Gastroesophageal sphincter (tissue), 3 donors: ENCODE results near the gene GATA6.

Source experiments
- EP300 ChIP-seq: sonication (generic); formaldehyde crosslinking; IDR thresholded peaks from one replicate; pipeline ENCODE4 v1.6.1; 2017; ENCODE audit warnings: antibody characterized with exemption, mild to moderate bottlenecking
- POLR2A ChIP-seq, 2 donors: fragments of 450-650 bp; IDR thresholded peaks; one replicate each; pipeline ENCODE4 v1.6.1; 2017; ENCODE audit warnings: antibody characterized with exemption in 2 of 2, mild to moderate bottlenecking in 2 of 2, moderate library complexity in 1 of 2
- TF ChIP-seq, protein P1 (sequence below), 4 experiments: fragments of 200-600 bp in 2 of 4; fragments of 450-650 bp in 2 of 4; sonication (generic) in 1 of 4; IDR thresholded peaks; one replicate each; pipeline ENCODE4 v1.5.1; 2017 to 2019; ENCODE audit warnings: antibody characterized with exemption in 4 of 4, mild to moderate bottlenecking in 2 of 4, moderate library complexity in 2 of 4

DNA sequence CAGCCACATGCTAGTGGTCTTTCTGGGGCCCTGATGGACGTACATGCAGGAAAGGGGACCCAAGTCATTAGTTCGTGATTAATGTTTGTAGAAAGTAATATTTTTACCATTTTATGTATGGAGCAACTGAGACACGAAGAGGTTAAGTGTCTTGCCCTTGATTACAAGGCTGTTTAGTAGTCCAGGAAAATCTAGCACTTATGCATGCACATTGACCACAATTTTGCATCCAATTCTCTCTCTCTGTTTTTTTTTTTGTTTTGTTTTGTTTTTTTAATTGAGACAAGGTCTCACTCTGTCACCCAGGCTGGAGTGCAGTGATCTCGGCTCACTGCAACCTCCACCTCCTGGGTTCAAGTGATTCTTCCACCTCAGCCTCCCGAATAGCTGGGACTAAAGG is 8.3 kb upstream of the GATA6 start:
- TF ChIP-seq EP300 (no peak), POLR2A (IDR thresholded peaks at IDR 0.05) (no peak)
- TF ChIP-seq, protein P1, sequence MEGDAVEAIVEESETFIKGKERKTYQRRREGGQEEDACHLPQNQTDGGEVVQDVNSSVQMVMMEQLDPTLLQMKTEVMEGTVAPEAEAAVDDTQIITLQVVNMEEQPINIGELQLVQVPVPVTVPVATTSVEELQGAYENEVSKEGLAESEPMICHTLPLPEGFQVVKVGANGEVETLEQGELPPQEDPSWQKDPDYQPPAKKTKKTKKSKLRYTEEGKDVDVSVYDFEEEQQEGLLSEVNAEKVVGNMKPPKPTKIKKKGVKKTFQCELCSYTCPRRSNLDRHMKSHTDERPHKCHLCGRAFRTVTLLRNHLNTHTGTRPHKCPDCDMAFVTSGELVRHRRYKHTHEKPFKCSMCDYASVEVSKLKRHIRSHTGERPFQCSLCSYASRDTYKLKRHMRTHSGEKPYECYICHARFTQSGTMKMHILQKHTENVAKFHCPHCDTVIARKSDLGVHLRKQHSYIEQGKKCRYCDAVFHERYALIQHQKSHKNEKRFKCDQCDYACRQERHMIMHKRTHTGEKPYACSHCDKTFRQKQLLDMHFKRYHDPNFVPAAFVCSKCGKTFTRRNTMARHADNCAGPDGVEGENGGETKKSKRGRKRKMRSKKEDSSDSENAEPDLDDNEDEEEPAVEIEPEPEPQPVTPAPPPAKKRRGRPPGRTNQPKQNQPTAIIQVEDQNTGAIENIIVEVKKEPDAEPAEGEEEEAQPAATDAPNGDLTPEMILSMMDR (IDR thresholded peaks at IDR 0.05): no peak
